ENCODE results near the gene NELFB.
A peak's percentile ranks its signal among the peaks of the same experiment; 100 is the strongest.

NELFB gene

DNA sequence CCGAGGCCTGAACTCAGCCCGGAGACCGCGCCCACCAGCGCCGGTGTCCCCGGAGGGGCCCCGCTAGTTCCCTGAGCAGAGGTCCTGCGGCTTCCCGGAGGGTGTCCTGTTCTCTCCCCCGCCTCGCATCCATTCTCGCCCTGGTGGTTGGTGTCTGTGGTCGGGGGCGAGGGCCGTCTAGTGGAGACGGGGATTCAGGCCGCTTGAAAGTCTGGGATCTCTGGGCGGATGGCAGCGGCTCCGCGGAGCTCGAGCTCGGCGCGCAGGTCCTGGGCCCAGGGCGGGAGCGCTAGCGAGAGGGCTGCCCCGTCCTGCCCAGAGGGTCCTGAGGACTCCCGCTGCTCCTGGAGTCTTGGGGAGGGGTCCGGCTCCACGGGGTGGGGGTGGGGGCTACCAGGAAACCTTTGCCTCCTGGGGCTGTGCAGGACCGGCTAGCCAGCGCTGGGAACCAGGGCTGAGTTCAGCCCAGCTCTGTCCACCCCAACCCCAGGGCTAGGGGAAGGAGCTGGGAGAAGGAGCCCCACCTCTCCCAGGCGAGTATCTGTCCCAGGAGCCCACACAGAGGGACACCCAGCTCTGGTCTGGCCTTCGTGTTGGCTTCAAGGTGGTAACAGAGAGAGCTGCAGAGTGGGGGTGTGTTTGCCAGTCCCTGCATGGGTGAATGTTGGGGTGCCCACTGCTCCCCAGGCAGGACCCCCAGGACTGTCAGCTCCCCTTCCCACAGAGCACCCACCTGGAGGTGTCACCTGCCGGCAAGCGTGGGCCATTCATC is 26.4 kb downstream of the NELFB start:
- DNase-seq (ENCODE audit: low read depth, low spot score), result no peak

DNA sequence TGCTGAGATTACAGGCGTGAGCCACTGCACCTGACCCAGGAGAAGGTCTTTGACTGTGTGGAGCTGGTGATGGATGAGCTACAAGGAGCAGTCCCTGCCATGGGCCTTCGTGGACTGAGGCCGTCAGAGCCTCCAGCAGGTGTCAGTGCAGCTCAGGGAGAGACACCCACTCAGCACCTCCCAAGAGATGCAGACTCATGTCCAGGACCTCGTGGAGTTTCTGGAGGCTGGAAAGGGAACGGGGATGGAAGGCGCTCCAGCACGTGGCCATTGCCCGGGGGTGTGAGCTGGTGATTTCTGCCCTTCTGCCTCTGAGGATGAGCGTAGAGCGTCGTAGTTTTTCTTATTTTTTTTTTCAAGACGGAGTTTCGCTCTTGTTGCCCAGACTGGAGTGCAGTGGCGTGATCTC is 31.9 kb downstream of the NELFB start:
- DNase-seq (ENCODE audit: low read depth, low spot score), result no peak

DNA sequence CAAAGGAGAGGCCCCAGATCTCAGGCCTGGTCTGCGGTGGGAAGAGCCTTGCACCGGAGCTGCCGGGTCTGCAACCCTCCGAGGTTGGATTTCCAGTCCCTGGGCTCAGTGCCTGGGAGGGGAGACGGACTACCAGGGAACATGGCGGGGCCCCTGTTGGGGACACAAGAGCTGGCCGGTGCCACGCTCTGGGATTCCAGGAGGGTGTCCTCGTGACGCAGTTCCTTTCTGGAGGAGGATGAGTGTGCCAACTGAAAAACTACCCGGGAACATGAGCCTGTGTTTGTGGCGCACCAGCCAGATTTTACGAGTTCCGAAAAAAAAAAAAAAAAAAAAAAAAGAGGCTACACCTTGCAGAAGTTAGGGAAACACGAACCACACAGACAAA is 38.0 kb downstream of the NELFB start:
- no peak for DNase-seq (ENCODE audit: low read depth, low spot score)

DNA sequence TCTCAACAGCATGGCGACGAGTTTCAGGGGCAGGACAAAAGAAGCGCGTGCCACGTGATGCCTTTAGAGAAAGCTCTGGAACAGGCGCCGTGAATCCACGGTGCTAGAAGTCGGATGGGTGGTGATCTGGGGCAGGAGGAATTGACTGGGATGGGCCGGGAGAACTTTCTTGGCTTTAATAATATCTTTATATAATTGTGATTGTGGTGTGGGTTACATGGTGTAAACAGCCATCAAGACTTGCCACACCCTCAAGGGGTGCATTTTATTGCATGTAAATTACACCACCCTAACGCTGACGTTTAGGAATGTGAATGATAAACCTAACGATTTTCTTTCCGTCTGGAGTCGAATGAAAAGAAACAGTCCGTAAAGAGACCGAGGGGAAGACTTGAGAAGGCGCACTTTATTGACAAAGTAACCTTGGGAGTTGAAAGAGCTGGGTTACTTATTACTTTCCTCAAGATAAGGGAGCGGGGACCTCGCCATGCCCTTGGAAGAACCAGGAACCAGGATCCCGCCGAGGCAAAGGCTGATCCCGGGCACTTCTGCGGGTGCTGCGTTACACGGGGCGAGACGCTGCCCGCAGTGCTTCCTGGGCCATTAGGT is 38.5 kb downstream of the NELFB start:
- no peak for DNase-seq (ENCODE audit: low read depth, low spot score)

DNA sequence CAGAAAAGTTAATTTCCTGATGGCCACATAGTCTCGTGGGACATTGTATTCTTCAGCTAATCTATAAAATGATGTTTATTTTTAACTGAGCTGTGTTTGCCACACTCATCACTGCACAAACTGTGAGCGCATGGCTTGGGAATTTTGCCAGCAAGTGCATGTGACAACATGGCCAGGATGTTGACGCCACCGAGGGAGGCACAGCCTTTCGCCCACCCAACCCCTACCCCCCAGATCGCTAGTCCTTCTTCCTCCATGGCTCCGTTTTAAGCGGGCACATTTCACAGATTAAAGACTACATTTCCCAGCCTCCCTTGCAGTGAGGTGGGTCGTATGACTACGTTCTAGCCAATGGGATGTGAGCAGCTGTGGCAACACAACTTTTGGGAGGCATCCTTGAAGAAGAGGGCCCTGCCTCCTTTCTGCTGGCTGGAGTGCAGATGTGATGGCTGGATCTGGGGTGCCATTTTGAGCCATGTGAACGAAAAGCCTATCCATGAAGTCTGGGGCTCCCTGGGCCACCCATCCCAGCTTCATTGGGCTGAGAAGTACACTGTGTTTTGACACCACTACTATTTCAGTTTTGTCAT is 39.1 kb downstream of the NELFB start:
- no peak for DNase-seq (ENCODE audit: low read depth, low spot score)

DNA sequence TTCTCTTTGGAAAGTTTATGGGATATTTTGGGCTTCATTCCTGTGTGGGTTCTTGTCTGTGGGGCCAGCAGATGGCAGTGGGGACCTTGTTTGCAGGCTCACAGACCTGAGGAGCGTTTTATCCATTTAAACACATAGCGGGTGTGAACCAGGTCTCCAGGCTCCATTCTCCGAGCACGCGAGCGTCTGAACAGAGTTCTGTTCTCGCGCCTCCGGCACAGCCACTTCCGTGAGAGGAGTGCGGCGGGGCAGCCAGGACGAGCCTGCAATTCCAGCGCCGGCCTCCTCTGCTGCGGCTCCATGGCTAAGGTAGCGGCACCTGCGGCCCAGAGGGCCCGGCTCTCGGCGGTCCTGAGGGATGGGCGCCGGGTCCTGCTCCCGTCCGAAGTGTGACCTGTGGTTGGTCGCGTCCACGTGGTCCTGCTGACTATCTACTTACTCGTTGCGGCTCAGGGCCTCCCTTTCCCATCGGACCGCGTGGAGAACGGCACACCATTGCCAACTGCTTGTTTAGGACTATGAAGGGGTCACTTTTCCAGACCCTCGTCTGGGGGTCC is 39.6 kb downstream of the NELFB start:
- no peak for DNase-seq (ENCODE audit: low read depth, low spot score)

DNA sequence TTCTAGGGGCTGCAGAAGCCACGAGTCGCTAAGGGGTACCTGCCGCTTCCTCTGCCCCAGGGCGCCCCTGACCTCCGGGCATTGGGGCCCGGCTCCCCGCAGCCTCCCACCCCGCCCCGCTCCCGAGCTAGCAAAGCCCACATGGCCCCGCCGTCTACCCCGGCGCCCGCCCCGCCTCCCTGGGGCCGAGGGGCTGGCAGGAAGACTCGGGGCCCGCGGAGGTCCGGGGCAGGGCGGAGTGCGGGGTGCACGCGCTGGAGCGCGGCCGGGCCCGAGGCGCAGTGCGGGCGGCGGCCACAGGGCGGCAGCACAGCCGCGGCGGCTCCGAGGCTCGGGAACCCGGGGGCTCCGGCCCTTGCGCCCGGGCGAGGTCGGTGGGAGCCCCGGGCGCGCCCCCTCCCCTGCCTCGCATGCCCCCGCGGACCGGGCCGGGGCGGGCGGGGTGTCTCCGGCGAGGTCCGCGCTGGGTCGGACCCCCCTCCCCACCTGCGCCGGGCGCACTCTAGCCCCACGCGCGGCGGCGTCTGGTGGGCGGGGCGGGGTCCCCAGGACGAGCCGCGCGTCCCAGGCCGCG is 40.2 kb downstream of the NELFB start:
- DNase-seq (ENCODE audit: low read depth, low spot score), result no peak

DNA sequence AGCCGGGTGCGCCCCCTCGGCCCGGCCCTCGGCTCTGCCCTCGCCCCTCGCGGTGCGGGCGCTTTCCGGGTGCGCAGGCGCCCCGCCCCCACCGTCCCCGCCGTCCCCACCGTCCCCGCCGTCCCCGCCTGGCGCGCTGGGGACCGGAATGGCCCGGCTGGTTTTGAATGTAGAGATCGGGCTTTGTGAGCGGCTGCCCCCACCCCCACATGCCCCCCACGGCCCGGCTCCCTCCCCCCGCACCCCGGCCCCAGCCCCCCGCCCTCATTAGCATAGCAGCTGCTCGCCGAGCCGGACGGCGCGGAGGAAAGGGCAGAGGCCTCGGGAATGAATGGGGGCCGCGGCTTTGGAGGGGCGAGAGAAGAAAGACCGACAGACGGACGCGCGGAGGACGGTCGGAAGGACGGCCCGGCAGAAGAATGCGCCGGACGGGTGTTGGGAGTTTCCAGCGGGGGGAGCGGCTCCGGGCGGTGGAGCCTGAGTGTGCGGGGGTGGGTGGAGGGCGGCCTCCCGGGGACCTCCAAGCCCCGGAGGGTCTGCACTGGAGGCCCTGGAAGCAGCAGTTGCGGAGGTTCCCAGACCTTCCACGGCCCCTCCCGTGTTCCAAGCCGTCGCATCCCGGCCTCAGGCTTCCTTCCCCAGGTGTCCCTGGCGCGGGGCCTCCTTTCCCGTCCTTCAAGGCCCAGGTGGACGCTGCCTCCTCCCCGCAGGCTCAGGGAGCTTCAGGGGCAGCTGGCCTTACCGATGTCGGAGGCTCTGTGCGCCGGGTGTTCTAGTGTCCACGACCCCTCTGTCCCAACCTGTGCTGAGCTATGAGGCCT is 40.9 kb downstream of the NELFB start:
- DNase-seq (ENCODE audit: low read depth, low spot score), result no peak

DNA sequence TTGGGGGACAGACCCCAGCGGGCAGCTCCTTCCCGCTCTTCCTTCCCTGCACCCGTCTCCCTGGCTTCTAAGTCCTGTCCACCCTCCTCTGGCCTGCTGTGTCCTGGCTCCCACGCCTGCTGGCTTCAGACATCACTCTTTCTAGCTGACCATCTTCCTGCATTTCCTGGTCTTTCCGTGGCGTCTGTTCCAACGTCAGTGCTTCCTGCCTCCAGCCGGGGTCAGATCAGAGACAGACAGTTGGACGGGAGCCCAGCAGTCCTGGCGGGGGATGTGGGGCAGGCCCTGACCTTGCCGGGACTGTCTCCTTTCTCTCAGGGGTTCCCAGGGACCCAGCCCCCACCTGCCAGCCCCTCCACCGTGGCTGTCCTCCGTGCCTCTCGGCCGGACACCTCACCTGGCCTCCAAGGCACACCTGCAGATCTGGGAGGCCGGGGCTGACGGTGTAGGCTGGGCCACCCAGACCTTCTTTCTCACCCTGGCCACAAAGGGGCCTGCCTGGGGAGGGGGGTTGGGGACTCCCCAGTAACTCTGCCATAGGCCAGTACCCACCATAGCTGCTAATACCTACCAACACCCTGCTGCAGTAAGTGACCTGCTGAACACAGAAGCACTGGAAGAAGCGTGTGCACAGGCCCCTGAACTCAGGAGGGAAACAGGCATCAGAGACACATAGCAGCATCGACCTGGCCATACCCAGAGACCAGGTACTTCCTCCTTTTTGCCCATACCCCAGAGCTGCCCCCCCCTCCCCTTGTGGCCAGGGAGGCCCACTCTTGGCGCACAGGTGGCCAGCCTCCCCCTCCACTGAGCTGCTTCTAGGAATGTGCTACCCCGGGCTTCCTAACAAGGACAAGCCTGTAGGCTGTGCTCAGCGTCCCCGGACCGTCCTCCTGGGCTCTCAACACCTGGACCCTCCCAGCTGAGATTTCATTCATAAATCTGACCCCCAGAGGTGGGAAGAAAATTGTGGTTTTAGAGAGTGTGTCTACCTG is 41.8 kb downstream of the NELFB start:
- DNase-seq (ENCODE audit: low read depth, low spot score), result no peak

DNA sequence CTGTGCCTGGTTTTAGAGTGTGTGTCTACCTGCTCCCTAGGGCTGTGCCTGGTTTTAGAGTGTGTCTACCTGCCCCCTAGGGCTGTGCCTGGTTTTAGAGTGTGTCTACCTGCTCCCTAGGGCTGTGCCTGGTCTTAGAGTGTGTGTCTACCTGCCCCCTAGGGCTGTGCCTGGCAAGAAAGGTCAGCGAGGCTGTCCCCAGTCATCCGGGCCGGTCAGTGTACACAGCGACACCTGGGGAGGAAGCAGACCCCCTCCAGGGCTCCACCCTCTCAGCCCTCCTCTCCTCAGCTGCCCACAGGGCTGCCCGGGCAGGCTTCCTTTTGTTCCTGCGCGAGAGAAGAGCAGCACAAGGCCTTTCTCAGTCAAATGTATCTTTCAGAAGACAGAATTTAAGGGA is 42.8 kb downstream of the NELFB start:
- DNase-seq (ENCODE audit: low read depth, low spot score), result no peak

DNA sequence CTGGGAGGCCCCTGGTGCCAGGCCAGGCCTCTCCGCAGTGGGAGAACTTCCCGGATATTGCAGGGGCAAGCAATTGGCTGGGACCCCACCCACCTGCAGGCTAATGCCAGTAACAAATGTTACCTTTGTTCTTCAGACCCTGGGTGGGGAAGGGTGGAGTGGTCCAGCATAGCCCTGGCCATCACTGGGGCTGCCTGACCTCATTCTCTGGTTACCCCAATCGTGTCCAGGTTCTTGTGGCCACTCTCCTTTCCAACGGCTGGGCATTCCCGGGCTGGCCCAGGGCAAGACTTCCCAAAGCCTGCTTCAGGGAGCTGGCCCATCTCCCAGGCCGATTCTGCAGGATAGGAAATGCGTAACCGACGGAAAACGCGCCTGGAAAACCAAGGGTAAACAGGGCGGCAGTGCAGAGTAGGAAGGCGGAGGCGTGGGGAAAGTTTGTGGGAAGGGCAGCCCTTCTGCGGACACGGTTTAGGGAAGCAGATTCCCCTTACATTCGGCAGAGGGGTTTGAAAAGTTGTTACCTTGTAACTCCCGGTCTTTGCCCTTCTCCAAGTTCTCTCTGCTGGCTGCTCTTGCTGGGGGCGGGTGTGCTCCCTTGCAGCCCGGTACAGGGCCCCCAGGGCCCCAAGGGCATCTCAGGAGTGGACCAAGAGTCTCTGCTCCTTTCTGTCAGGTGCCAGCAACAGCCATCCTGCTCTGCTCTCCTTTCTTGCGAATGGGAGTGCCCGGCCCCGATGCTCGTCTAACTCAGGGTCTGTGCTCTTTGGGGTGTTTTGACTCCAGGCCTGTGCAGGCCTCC is 43.5 kb downstream of the NELFB start:
- DNase-seq (ENCODE audit: low read depth, low spot score), result no peak

DNA sequence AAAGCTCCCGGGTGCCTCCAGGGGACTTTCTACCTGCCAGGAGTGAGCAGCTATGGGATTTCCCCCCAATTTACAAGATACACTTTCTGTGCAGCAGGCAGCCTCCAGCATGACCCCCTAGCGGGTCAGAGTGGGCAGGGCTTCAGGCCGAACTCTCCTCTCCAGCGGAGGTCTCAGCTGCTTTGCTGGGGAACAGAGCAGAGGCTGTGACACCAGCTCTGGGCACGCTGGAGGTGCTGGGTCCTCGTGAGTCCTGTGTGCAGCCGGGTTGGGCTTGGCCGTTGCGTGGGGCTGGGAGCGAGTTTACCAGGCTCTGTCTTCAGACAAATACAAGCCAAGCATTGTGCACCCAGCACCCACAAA is 44.1 kb downstream of the NELFB start:
- DNase-seq (ENCODE audit: low read depth, low spot score), result no peak

DNA sequence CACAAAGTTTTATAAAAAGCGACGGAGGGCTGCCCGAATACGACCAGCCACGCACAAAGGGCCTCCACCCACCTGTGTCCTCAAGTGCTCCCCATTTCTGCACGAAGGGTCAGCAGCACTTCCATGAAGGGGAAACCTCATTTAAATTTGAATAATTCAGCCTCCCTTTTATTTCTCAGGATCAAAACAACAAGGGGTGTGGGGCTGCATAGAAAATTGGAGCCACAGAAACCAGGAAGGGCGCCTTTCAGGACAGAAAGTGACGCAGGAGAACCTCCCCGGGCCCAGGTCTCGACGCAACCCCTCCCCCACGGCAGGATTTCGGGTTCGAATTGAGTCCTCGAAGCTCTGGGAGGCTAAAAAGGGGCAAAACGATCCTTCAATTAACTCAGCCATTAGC is 44.8 kb downstream of the NELFB start:
- no peak for DNase-seq (ENCODE audit: low read depth, low spot score)

DNA sequence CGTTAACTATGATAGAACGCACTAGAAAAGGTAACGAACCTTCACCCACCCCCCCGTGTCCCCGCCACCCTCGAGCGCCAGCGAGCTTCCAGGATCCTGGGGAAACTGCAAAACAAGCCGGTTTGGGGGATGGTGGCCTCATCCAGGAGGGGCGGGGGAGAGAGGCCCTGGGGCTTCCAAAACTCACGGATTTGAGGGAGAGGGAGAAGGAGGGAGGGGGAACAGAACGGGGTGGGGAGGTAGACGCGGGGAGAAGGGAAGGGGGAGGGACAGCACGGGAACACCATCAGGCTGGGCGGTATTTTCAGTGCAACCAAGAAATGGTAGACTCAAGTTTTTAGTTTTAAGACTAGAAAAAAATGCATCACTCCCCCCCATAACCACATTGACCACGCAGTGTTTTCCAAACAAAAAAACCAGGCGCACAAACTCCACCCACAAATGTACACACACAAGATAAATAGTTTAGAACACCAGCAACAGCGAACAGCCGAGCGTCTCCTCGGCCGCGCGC is 45.5 kb downstream of the NELFB start:
- no peak for DNase-seq (ENCODE audit: low read depth, low spot score)

DNA sequence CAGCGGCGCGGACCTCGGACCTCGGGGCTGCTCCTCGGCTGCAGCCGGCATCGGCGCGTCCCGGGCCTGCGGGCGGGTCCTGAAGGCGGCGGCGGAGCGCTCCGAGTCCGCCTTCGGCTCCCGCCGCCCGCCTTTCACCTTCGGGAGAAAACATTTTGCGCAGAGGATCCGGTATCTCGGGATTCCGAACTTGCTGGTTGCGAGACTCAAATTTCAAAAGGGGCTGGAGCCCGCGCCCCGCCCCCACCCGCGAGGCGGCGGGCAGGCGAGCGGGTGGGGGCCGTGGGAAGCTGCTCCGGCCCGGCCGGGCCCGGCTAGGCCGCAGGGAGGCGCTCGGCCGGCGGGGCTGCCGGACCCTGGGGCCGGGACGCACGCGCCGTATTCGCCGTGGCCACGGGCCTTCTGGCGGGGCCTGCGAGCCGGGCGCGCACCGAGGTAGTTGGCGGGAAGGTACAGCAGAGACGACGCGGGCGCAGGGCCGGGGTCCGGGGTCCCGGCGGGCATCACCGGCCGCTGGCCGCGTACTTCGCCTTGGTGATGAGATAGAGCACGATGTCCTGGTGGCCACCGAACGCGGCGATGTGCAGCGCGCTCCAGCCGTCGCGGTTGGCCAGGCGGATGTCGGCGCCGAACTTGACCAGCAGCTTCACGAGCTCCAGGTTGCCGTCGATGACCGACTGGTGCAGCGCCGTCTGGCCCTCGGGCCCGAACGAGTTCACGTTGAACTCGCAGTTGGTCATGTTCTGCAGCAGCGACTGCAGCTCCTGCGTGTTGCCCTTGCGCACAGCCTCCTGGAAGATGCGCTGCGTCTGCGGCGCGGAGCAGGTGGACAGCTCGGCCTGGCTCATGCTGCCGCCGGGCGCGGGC is 46.2 kb downstream of the NELFB start:
- DNase-seq (ENCODE audit: low read depth, low spot score), result no peak

DNA sequence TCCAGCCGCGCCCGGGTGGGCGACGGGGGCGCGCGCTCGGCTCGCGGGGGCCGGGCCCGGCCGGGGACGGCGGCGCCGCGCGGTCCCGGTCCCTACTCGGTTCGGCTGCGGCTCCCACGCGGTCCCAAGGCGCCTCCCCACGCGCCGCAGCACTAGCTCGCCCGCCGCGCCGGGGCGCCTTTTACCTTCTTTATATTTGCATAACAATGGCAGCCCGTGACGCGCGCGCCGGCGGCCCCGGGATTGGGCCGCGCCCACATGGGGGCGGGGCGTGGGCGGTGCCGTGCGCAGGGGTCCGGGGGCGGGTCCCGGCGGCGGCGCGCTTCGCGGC is 47.0 kb downstream of the NELFB start, which contains the start of gene NRARP:
Gene NRARP (minus strand): TSS at position 154 of the 331 bp plus-strand sequence. CDS start 343 bp downstream, outside the sequence.
- DNase-seq (ENCODE audit: low read depth, low spot score), result peak; percentile 82

DNA sequence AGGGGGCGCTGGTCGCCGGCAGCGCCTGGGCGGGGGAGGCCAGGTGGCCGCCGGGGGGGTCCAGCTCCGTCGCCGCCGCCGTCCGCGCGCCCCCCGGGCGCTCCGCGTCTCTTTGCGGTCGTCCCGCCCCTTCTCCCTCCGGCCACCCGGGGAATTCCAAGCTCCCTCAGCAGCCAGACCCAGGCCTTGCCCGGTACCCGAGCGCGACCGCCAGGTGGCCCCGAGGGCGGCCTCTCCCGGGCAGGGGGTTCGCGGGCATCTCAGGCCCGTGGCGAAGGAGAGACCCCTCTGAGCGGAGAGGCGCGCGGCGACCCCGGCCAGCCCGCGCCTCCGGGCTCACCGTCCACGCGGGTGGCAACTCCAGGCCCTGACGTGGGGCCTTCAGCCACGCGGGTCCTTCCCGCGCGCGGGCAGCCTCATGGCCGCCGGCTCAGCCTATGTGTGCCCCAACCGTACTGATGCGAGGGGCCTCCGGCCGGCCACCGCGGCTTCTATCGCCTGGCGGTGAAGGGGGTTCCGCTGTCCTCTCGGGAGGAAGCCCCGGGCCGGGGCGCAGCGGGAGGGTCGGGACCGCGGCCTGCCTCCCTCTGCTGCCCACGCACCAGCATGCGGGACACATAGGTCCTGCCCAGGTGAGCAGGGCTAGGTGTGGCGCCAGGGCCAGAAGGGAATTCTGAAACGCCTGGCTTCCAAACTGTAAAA is 47.5 kb downstream of the NELFB start:
- DNase-seq (ENCODE audit: low read depth, low spot score), result no peak

Data from activated naive CD8-positive, alpha-beta T cell treated with anti-CD3 and anti-CD28 coated beads, Interleukin-2, amount 50 U/mL, for 16 hours (primary cell).